Smooth muscle cell (in vitro differentiated cells): ENCODE data around the gene CCDC83. TPM values are rescaled to one million over a fixed set of nuclear protein-coding genes. Genes with fewer than 3 reads are reported as not detected.

Experiments used
- DNase-seq: peaks from one replicate; lab custom pipeline; 2025; ENCODE audit not compliant: unreplicated experiment; lab: John Stamatoyannopoulos, UW
- H2AFZ ChIP-seq: fragments of 200-600 bp; sonication (generic); 2 replicates; pipeline ENCODE4 v1.6.0; 2016; ENCODE audit warnings: antibody characterized with exemption, low read depth, mild to moderate bottlenecking
- H3F3A ChIP-seq: fragments of 200-600 bp; sonication (generic); 2 replicates; pipeline ENCODE4 v1.6.0; 2017; ENCODE audit warnings: antibody characterized with exemption, low read depth
- H3K27ac ChIP-seq: fragments of 200-600 bp; sonication (generic); 2 replicates; pipeline ENCODE4 v1.5.1; 2016; ENCODE audit warnings: low read depth, mild to moderate bottlenecking
- H3K27me3 ChIP-seq: fragments of 200-600 bp; sonication (generic); 2 replicates; pipeline ENCODE4 v1.6.1; 2016; ENCODE audit warnings: low read depth, mild to moderate bottlenecking
- H3K36me3 ChIP-seq: fragments of 200-600 bp; sonication (generic); 2 replicates; pipeline ENCODE4 v1.5.1; 2016; ENCODE audit warnings: low read depth
- H3K4me1 ChIP-seq: fragments of 200-600 bp; sonication (generic); 2 replicates; pipeline ENCODE4 v1.5.1; 2016; ENCODE audit warnings: low read depth
- H3K4me2 ChIP-seq: fragments of 200-600 bp; sonication (generic); 2 replicates; pipeline ENCODE4 v1.6.0; 2016; ENCODE audit warnings: mild to moderate bottlenecking
- H3K4me3 ChIP-seq: fragments of 200-600 bp; sonication (generic); 2 replicates; pipeline ENCODE4 v1.5.1; 2016; ENCODE audit warnings: mild to moderate bottlenecking
- H3K79me2 ChIP-seq: fragments of 200-600 bp; sonication (generic); 2 replicates; pipeline ENCODE4 v1.6.0; 2016; ENCODE audit warnings: low read depth, mild to moderate bottlenecking
- H3K9ac ChIP-seq: fragments of 200-600 bp; sonication (generic); 2 replicates; pipeline ENCODE4 v1.6.0; 2016; ENCODE audit warnings: low read depth
- H3K9me3 ChIP-seq: fragments of 200-600 bp; sonication (generic); replicated peaks from 2 replicates; pipeline ENCODE4 v1.5.1; 2016; ENCODE audit warnings: low read depth
- H4K20me1 ChIP-seq: fragments of 200-600 bp; sonication (generic); 2 replicates; pipeline ENCODE4 v1.6.0; 2016; ENCODE audit warnings: low read depth
- WGBS: methylation state at CpG from one replicate; pipeline ENCODE4 v1.1.7; 2016; ENCODE audit warnings: low lambda C conversion rate; 5-methylcytosine and 5-hydroxymethylcytosine counted together
- polyA plus RNA-seq: library from polyadenylated mRNA; unstranded; fragments of >200 nt; fragmentation: Nextera tagmentation; extraction: Ambion mirVana; gene quantifications from 2 replicates; pipeline ENCODE4 v1.2.1, GENCODE V29; 2016
- total RNA-seq: library from RNA; depleted of rRNA; stranded (reverse); fragments of >200 nt; gene quantifications from 2 replicates; pipeline ENCODE4 v1.2.3, GENCODE V29; 2014
- TF ChIP-seq, protein P1 (sequence below): fragments of 200-600 bp; sonication (generic); IDR thresholded peaks from 2 replicates; pipeline ENCODE4 v1.5.1; 2017; ENCODE audit warnings: borderline replicate concordance, mild to moderate bottlenecking, antibody characterized with exemption; ENCODE audit not compliant: insufficient read depth, poor library complexity, severe bottlenecking

The CCDC83 gene
- total and polyA plus RNA-seq, 2 experiments from 2014 or later, result not detected

DNA sequence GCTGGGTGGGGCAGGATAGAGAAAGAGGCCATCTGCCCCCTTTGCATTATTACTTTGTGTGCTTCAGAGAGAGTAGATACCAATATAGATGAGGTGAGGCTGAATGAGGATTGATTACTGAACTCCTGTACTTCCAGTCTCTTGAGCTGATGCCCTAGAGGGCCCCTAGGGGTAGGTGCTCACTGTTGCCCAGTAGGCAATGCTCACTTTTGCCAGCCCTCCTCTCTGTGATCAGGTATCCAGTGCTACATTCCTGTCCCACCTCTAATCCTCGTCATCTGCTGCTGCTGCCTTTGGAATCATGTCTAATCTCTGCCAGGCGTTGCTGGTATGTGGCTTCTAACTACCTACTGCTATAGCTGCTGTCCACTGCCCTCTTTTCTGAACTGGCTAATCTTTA is 57.2 kb downstream of the CCDC83 start:
- no peaks in the 10 kb centered on the region for H4K20me1 ChIP-seq
- H3K4me2 ChIP-seq, result no peak overlapping the region
- H3K4me1 ChIP-seq, result no peaks in the 10 kb centered on the region
- H3K27me3 ChIP-seq, result no peaks in the 10 kb centered on the region
- DNase-seq, result no peak
- H3K9me3 ChIP-seq, result no peaks in the 10 kb centered on the region
- H3K36me3 ChIP-seq, result no peaks in the 10 kb centered on the region
- H3K79me2 ChIP-seq, result no peaks in the 10 kb centered on the region
- H3K27ac ChIP-seq, result no peak overlapping the region
- H3K4me3 ChIP-seq, result no peak overlapping the region
- no peak overlapping the region for H3K9ac ChIP-seq
- H3F3A ChIP-seq, result no peaks in the 10 kb centered on the region
- TF ChIP-seq, protein P1, sequence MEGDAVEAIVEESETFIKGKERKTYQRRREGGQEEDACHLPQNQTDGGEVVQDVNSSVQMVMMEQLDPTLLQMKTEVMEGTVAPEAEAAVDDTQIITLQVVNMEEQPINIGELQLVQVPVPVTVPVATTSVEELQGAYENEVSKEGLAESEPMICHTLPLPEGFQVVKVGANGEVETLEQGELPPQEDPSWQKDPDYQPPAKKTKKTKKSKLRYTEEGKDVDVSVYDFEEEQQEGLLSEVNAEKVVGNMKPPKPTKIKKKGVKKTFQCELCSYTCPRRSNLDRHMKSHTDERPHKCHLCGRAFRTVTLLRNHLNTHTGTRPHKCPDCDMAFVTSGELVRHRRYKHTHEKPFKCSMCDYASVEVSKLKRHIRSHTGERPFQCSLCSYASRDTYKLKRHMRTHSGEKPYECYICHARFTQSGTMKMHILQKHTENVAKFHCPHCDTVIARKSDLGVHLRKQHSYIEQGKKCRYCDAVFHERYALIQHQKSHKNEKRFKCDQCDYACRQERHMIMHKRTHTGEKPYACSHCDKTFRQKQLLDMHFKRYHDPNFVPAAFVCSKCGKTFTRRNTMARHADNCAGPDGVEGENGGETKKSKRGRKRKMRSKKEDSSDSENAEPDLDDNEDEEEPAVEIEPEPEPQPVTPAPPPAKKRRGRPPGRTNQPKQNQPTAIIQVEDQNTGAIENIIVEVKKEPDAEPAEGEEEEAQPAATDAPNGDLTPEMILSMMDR, result no peak
- 72% methylated on average over 2 of the region's 2 CpGs for WGBS
- H2AFZ ChIP-seq, result no peak overlapping the region

DNA sequence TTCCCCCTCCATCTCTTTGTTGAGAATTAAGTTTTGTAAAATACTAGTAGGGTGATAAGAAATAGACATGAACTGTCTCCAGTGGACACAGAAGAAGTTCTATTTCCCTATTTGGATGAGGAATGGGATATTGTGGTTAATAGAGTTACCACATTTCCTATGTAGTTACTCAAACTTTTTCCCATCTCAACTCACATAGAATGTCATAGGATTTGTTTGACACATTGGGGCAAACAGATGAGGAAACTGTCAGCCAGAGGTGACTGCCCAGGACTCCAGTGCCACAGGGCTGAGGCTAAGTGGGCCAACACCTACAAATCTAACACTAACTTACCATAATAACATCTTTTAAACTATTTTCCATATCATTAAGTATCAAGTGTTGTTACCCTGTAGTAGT is 58.3 kb downstream of the CCDC83 start:
- Histone ChIP-seq H3K79me2 (no peaks in the 10 kb centered on the region), H4K20me1 (no peaks in the 10 kb centered on the region), H3K4me2 (no peak overlapping the region), H3F3A (no peaks in the 10 kb centered on the region), H3K4me1 (no peaks in the 10 kb centered on the region), H2AFZ (no peak overlapping the region), H3K27ac (no peak overlapping the region), H3K9ac (no peak overlapping the region), H3K9me3 (no peaks in the 10 kb centered on the region), H3K4me3 (no peak overlapping the region), H3K36me3 (no peaks in the 10 kb centered on the region), H3K27me3 (no peaks in the 10 kb centered on the region)
- TF ChIP-seq, protein P1, result no peak
- DNase-seq, result no peak

DNA sequence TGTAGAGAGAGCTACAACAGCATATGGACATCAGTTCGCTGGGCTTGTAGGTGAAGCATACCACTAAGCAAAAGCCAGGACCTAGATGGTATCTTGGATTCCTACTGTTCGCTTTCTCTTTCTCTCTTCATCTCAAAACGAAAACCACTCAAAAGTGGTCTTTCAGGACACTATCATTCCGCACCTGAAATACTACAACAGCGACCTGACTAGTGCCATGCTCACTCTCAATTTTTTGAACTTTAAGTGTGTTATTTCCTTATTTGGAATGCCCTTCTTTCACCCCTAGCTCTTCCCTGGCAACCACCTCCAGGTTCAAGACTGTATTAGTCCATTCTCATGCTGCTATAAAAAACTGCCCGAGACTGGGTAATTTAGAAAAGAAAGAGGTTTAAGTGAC is 59.2 kb downstream of the CCDC83 start:
- no peaks in the 10 kb centered on the region for H3K9me3 ChIP-seq
- H3K27me3 ChIP-seq, result no peaks in the 10 kb centered on the region
- WGBS, result 83% methylated on average over 6 of the region's 6 CpGs
- no peak overlapping the region for H3K4me2 ChIP-seq
- no peaks in the 10 kb centered on the region for H3F3A ChIP-seq
- H4K20me1 ChIP-seq, result no peaks in the 10 kb centered on the region
- no peak overlapping the region for H3K4me3 ChIP-seq
- H3K27ac ChIP-seq, result no peak overlapping the region
- H3K79me2 ChIP-seq, result no peaks in the 10 kb centered on the region
- H3K9ac ChIP-seq, result no peak overlapping the region
- H2AFZ ChIP-seq, result no peak overlapping the region
- no peak for DNase-seq
- H3K4me1 ChIP-seq, result no peaks in the 10 kb centered on the region
- TF ChIP-seq, protein P1, result no peak
- H3K36me3 ChIP-seq, result no peaks in the 10 kb centered on the region

DNA sequence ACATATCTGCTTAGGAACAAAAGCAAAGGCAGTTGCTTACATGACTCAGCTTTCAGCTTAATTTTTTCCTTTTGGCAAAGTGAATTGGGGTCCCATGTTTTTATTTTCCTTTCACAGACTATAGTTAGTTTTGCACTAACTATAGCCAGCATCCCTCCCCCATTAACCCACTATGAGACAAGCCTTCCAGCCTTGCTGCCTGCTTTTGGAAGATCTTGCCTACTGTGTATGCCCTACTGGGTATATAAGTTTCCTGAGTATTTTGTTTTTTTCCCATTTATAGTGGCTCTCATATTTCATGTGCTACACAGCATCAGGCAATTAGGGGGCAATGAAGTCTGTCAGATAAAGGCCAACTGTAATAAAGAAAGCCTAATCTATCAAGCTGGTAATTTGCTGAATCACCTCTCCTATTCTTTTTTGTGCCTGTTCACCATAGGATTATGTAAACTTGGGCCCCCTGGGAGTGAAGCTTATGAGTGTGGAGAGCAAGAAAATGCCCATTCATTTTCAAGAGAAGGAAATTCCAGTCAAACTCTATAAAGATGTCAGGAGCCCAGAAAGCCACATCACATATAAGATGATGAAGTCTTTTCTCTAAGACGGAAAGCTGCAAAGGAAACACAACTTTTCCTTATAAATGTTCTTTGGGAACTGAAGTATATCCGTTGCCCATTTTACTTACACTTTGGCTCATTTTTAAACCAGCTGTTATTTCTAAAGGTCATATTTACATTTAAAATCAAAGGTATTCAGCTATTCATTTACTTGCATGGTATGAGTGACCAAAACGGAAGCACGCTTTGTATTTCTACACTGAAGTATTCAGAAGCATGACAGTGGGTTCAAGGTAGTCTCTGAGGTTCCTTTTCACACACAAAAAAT is 64.0 kb downstream of the CCDC83 start:
- H3K27ac ChIP-seq, result no peak overlapping the region
- 82% methylated on average over 4 of the region's 4 CpGs for WGBS
- no peaks in the 10 kb centered on the region for H3K36me3 ChIP-seq
- H3K27me3 ChIP-seq, result no peaks in the 10 kb centered on the region
- H3K4me3 ChIP-seq, result no peak overlapping the region
- no peaks in the 10 kb centered on the region for H4K20me1 ChIP-seq
- H3K9ac ChIP-seq, result no peak overlapping the region
- no peaks in the 10 kb centered on the region for H3K79me2 ChIP-seq
- H3K9me3 ChIP-seq, result no peaks in the 10 kb centered on the region
- DNase-seq, result no peak
- H3K4me1 ChIP-seq, result no peaks in the 10 kb centered on the region
- no peaks in the 10 kb centered on the region for H3F3A ChIP-seq
- H2AFZ ChIP-seq, result no peak overlapping the region
- no peak overlapping the region for H3K4me2 ChIP-seq
- TF ChIP-seq, protein P1, result no peak
